ENCODE measurements around the gene FAM76A.

FAM76A gene

GRCh38 chr1:27719286-27720251 lies 6.2 kb upstream of the FAM76A start:
- in situ Hi-C loops (cut with MboI; ENCODE audit: low sequenced_read_pairs), result no loop called here

- in situ Hi-C loops (cut with MboI; ENCODE audit: low sequenced_read_pairs), result no loop called here
These were observed 794 bp upstream of the FAM76A start for GRCh38 chr1:27724961-27725373.

- in situ Hi-C loops (cut with MboI; ENCODE audit: low sequenced_read_pairs), result no loop called here
These were observed 648 bp downstream of the FAM76A start for GRCh38 chr1:27726173-27727044.

GRCh38 chr1:27727126-27727525 lies 1.4 kb downstream of the FAM76A start:
- in situ Hi-C loops (cut with MboI; ENCODE audit: low sequenced_read_pairs), result no loop called here

GRCh38 chr1:27736252-27736651 lies 10.5 kb downstream of the FAM76A start:
- in situ Hi-C loops (cut with MboI; ENCODE audit: low sequenced_read_pairs), result no loop called here

GRCh38 chr1:27741121-27741520 lies 15.4 kb downstream of the FAM76A start:
- in situ Hi-C loops (cut with MboI; ENCODE audit: low sequenced_read_pairs), result no loop called here

- in situ Hi-C loops (cut with MboI; ENCODE audit: low sequenced_read_pairs), result no loop called here
These were observed 18.8 kb downstream of the FAM76A start for GRCh38 chr1:27744556-27744955.

- in situ Hi-C loops (cut with MboI; ENCODE audit: low sequenced_read_pairs), result no loop called here
These were observed 19.7 kb downstream of the FAM76A start for GRCh38 chr1:27745466-27745865.

- in situ Hi-C loops (cut with MboI; ENCODE audit: low sequenced_read_pairs), result no loop called here
These were observed 26.6 kb downstream of the FAM76A start for GRCh38 chr1:27752360-27752759.

- in situ Hi-C loops (cut with MboI; ENCODE audit: low sequenced_read_pairs), result no loop called here
These were observed 29.5 kb downstream of the FAM76A start for GRCh38 chr1:27755286-27755685.

- in situ Hi-C loops (cut with MboI; ENCODE audit: low sequenced_read_pairs), result no loop called here
These were observed 30.1 kb downstream of the FAM76A start for GRCh38 chr1:27755865-27756264.

- in situ Hi-C loops (cut with MboI; ENCODE audit: low sequenced_read_pairs), result no loop called here
These were observed 33.5 kb downstream of the FAM76A start for GRCh38 chr1:27759236-27759635.

- in situ Hi-C loops (cut with MboI; ENCODE audit: low sequenced_read_pairs), result no loop called here
These were observed 34.7 kb downstream of the FAM76A start for GRCh38 chr1:27760426-27760825.

- in situ Hi-C loops (cut with MboI; ENCODE audit: low sequenced_read_pairs), result no loop called here
These were observed 36.3 kb downstream of the FAM76A start for GRCh38 chr1:27762033-27762432.

- in situ Hi-C loops (cut with MboI; ENCODE audit: low sequenced_read_pairs), result no loop called here
These were observed 37.6 kb downstream of the FAM76A start for GRCh38 chr1:27763358-27763757.

GRCh38 chr1:27770293-27770830 lies 44.6 kb downstream of the FAM76A start:
- in situ Hi-C loops (cut with MboI; ENCODE audit: low sequenced_read_pairs), result no loop called here

- in situ Hi-C loops (cut with MboI; ENCODE audit: low sequenced_read_pairs), result no loop called here
These were observed 46.5 kb downstream of the FAM76A start for GRCh38 chr1:27772036-27772931.

GRCh38 chr1:27772932-27773825 lies 47.4 kb downstream of the FAM76A start, which contains the start of gene STX12:
Gene STX12 (plus strand): TSS chr1:27773219. CDS start chr1:27773308, 89 bp downstream.
- in situ Hi-C loops (cut with MboI; ENCODE audit: low sequenced_read_pairs), result no loop called here

GRCh38 chr1:27773826-27774445 lies 48.2 kb downstream of the FAM76A start:
- in situ Hi-C loops (cut with MboI; ENCODE audit: low sequenced_read_pairs), result no loop called here
